Measurements from ENCODE around the gene RABEPK. TPM values are rescaled to one million over a fixed set of nuclear protein-coding genes. Genes with fewer than 3 reads are reported as not detected.
"Not testable (repeated sequence)": the region's sequence is repeated elsewhere in the genome, so short reads cannot be mapped to it uniquely, and the experiment has no call there.

Gene RABEPK
- total RNA-seq: 10 to 100 TPM; 17.4 to 42.1 TPM

GRCh38 chr9:125200216-125201047 lies at the start of gene RABEPK:
RABEPK (plus strand) TSS chr9:125200542; CDS start chr9:125203014, 2,472 bp downstream.
- peak within 1 kb of the TSS; percentile 91 for H3K27ac Mint-ChIP-seq
- H3K36me3 Mint-ChIP-seq (ENCODE audit: low read depth): peaks cover 29% of the 10 kb centered on the region
- H3K9me3 Mint-ChIP-seq: no peaks in the 10 kb centered on the region
- peak within 1 kb of the TSS; percentile 87 for H3K4me3 Mint-ChIP-seq
- peaks cover 15% of the 10 kb centered on the region for H3K4me1 Mint-ChIP-seq
- ATAC-seq (replicated peaks): peak; percentile 99
- H3K27me3 Mint-ChIP-seq: no peaks in the 10 kb centered on the region

GRCh38 chr9:125151730-125152129 lies 48.6 kb upstream of the RABEPK start:
- no peak overlapping the region for H3K27ac Mint-ChIP-seq
- ATAC-seq (replicated peaks): no peak
- H3K36me3 Mint-ChIP-seq (ENCODE audit: low read depth): peaks cover 66% of the 10 kb centered on the region
- no peaks in the 10 kb centered on the region for H3K4me1 Mint-ChIP-seq
- no peaks in the 10 kb centered on the region for H3K27me3 Mint-ChIP-seq
- no peaks in the 10 kb centered on the region for H3K9me3 Mint-ChIP-seq
- no peak overlapping the region for H3K4me3 Mint-ChIP-seq

DNA sequence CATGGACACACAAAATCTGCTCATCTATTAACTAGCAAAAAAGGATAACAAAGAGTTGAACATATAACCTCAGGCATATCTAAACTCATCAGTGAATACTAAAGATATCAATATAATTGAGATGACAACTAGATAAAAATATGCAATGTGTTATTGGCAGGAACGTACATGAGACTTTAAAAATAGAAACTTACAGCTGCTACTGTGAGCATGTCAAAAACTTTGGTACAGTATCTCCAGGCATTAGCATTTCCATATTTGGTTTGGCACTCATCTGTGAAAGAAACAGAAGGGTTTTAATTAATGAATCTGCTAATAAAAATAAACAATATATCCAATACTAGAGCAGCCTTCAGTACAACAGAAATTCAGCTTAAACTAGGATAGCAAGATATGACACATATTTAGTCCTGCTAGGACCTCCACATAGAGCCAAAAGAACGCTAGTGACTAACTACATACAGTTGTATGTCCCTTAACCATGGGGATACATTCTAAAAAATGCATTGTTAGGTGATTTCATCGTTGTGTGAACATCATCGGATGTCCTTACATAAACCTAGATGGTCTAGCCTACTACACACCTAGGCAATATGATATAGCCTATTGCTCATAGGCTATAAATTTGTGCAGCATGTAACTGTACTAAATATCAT lies 46.5 kb upstream of the RABEPK start:
- H3K4me1 Mint-ChIP-seq: no peaks in the 10 kb centered on the region
- H3K27ac Mint-ChIP-seq: no peak overlapping the region
- H3K4me3 Mint-ChIP-seq: no peak overlapping the region
- no peaks in the 10 kb centered on the region for H3K9me3 Mint-ChIP-seq
- H3K36me3 Mint-ChIP-seq (ENCODE audit: low read depth): peaks cover 78% of the 10 kb centered on the region
- ATAC-seq (replicated peaks): no peak
- no peaks in the 10 kb centered on the region for H3K27me3 Mint-ChIP-seq

- ATAC-seq (replicated peaks): no peak
- no peaks in the 10 kb centered on the region for H3K4me1 Mint-ChIP-seq
- H3K9me3 Mint-ChIP-seq: no peaks in the 10 kb centered on the region
- peaks cover 51% of the 10 kb centered on the region for H3K36me3 Mint-ChIP-seq (ENCODE audit: low read depth)
- no peaks in the 10 kb centered on the region for H3K27me3 Mint-ChIP-seq
- H3K27ac Mint-ChIP-seq: no peak overlapping the region
- H3K4me3 Mint-ChIP-seq: no peak overlapping the region
Observed at GRCh38 chr9:125156551-125156950, 43.8 kb upstream of the RABEPK start.

- no peaks in the 10 kb centered on the region for H3K4me1 Mint-ChIP-seq
- peaks cover 27% of the 10 kb centered on the region for H3K36me3 Mint-ChIP-seq (ENCODE audit: low read depth)
- no peak overlapping the region for H3K4me3 Mint-ChIP-seq
- no peaks in the 10 kb centered on the region for H3K27me3 Mint-ChIP-seq
- no peak for ATAC-seq (replicated peaks)
- H3K9me3 Mint-ChIP-seq: no peaks in the 10 kb centered on the region
- H3K27ac Mint-ChIP-seq: no peak overlapping the region
Observed at GRCh38 chr9:125160750-125161149, 39.6 kb upstream of the RABEPK start.

DNA sequence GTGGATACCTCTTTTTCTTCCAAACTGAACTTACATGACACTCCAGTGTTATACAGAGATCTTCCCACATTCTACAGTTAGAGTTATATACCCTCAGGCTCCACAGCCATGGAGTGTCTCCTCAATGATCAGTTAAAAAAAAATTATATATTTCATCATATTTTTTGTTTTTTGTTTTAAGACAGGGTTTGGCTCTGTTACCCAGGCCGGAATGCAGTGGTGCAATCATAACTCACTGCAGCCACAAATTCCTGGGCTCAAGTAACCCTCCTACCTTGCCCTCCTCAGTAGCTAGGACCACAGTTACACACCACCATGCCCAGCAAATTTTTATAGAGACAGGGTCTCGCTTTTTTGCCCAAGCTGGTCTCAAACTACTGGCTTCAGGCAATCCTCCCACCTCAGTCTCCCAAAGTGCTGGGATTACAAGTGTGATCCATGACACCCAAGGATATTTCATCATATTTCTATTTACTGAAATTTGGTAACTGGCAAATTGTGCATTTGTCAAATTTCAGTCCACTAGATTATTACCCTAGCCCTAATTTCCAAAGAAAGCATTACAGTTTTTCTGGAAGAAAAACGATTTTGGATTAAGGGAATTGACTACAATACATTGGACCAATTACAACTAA lies 38.9 kb upstream of the RABEPK start:
- no peak overlapping the region for H3K27ac Mint-ChIP-seq
- no peaks in the 10 kb centered on the region for H3K27me3 Mint-ChIP-seq
- no peak overlapping the region for H3K4me3 Mint-ChIP-seq
- H3K36me3 Mint-ChIP-seq (ENCODE audit: low read depth): peaks cover 28% of the 10 kb centered on the region
- H3K9me3 Mint-ChIP-seq: no peaks in the 10 kb centered on the region
- ATAC-seq (replicated peaks): no peak
- H3K4me1 Mint-ChIP-seq: no peaks in the 10 kb centered on the region

DNA sequence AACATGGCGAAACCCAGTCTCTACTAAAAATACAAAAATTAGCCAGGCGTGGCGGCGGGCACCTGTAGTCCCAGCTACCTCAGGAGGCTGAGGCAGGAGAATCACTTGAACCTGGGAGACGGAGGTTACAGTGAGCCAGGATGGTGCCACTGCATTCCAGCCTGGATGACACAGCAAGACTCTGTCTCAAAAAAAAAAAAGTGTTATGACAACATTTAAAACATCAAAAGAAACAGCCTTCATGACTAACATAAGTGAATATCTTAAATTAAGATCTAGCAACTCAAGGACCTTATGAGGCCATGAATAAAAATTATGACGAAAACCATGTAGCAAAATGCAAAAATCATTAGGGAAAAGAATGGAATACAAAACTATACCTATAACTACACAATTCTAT lies 37.5 kb upstream of the RABEPK start:
- not testable (repeated sequence) for H3K4me1 Mint-ChIP-seq; ATAC-seq (replicated peaks); H3K4me3 Mint-ChIP-seq; H3K27ac Mint-ChIP-seq; H3K27me3 Mint-ChIP-seq; H3K9me3 Mint-ChIP-seq
- H3K36me3 Mint-ChIP-seq (ENCODE audit: low read depth): peaks cover 25% of the 10 kb centered on the region

GRCh38 chr9:125166762-125167161 lies 33.6 kb upstream of the RABEPK start:
- no peak overlapping the region for H3K27ac Mint-ChIP-seq
- no peak for ATAC-seq (replicated peaks)
- H3K4me3 Mint-ChIP-seq: no peak overlapping the region
- peaks cover 5% of the 10 kb centered on the region for H3K4me1 Mint-ChIP-seq
- peaks cover 58% of the 10 kb centered on the region for H3K36me3 Mint-ChIP-seq (ENCODE audit: low read depth)
- H3K27me3 Mint-ChIP-seq: no peaks in the 10 kb centered on the region
- no peaks in the 10 kb centered on the region for H3K9me3 Mint-ChIP-seq

- Mint-ChIP-seq H3K9me3 (no peaks in the 10 kb centered on the region), H3K4me3 (no peak overlapping the region), H3K4me1 (peaks cover 10% of the 10 kb centered on the region), H3K27ac (no peak overlapping the region), H3K27me3 (no peaks in the 10 kb centered on the region), H3K36me3 (ENCODE audit: low read depth) (peaks cover 63% of the 10 kb centered on the region)
- ATAC-seq (replicated peaks): no peak
Observed at GRCh38 chr9:125169895-125170294, 30.4 kb upstream of the RABEPK start.

- H3K4me3 Mint-ChIP-seq: no peak overlapping the region
- H3K9me3 Mint-ChIP-seq: no peaks in the 10 kb centered on the region
- ATAC-seq (replicated peaks): no peak
- peaks cover 72% of the 10 kb centered on the region for H3K36me3 Mint-ChIP-seq (ENCODE audit: low read depth)
- peaks cover 16% of the 10 kb centered on the region for H3K4me1 Mint-ChIP-seq
- no peaks in the 10 kb centered on the region for H3K27me3 Mint-ChIP-seq
- H3K27ac Mint-ChIP-seq: no peak overlapping the region
Observed at GRCh38 chr9:125172031-125172755, 28.1 kb upstream of the RABEPK start.

DNA sequence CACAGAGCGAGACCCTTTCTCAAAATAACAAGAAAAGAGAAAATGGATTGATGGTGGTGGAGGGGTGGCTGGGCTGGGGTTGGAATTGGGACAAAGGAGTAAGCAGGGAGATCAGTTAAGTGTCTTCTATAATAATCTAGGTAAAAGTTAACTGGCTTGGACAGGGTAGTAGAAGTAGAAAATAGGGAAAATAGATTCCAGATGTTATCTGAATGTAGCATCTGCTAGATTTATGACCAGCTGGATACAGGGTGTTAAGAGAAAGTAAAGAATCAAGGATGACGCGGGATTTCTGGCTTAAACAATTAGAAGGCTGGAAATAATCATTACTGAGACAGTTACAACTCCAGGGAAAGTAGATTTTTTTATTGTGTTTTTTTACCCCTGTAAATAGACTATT lies 23.7 kb upstream of the RABEPK start:
- Mint-ChIP-seq H3K9me3 (no peaks in the 10 kb centered on the region), H3K36me3 (ENCODE audit: low read depth) (peaks cover 40% of the 10 kb centered on the region), H3K27ac (peak overlapping the region; percentile 81), H3K4me3 (no peak overlapping the region), H3K27me3 (no peaks in the 10 kb centered on the region), H3K4me1 (peaks cover 16% of the 10 kb centered on the region)
- no peak for ATAC-seq (replicated peaks)

DNA sequence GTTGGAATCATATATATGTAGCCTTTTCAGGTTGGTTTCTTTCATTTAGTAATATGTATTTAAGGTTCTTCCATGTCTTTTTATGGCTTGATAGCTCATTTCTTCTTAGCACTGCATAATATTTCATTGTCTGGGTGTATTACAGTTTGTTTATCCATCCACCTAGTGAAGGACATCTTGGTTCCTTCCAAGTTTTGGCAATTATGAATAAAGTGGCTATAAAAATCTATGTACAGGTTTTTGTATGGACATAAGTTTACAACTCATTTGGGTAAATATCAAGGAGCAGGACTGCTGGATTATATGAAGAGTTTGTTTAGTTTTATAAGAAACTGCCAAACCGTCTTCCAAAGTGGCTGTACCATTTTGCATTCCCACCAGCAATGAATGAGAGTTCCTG lies 22.5 kb upstream of the RABEPK start:
- ATAC-seq (replicated peaks): no peak
- H3K27ac Mint-ChIP-seq: no peak overlapping the region
- peaks cover 19% of the 10 kb centered on the region for H3K4me1 Mint-ChIP-seq

DNA sequence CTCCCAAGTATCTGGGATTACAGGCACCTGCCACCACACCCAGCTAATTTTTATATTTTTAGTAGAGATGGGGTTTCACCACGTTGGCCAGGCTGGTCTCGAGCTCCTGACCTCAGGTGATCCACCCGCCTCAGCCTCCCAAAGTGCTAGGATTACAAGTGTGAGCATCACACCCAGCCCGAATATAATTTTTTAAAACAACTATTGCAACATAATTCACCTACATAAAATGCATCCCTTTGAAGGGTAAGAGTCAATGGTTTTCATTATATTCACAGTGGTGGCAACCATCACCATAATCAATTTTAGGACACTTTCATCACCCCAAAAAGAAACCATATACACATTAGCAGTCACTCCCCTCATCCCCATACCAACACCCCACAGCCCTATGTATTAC lies 20.6 kb upstream of the RABEPK start:
- not testable (repeated sequence) for H3K9me3 Mint-ChIP-seq; H3K27me3 Mint-ChIP-seq; H3K4me3 Mint-ChIP-seq; H3K27ac Mint-ChIP-seq; ATAC-seq (replicated peaks)
- Mint-ChIP-seq H3K36me3 (ENCODE audit: low read depth) (peaks cover 37% of the 10 kb centered on the region), H3K4me1 (peaks cover 29% of the 10 kb centered on the region)

More for the DNA sequence above, 22.5 kb upstream of the RABEPK start:
- no peaks in the 10 kb centered on the region for H3K27me3 Mint-ChIP-seq
- H3K9me3 Mint-ChIP-seq: no peaks in the 10 kb centered on the region
- no peak overlapping the region for H3K4me3 Mint-ChIP-seq
- H3K36me3 Mint-ChIP-seq (ENCODE audit: low read depth): peaks cover 32% of the 10 kb centered on the region

DNA sequence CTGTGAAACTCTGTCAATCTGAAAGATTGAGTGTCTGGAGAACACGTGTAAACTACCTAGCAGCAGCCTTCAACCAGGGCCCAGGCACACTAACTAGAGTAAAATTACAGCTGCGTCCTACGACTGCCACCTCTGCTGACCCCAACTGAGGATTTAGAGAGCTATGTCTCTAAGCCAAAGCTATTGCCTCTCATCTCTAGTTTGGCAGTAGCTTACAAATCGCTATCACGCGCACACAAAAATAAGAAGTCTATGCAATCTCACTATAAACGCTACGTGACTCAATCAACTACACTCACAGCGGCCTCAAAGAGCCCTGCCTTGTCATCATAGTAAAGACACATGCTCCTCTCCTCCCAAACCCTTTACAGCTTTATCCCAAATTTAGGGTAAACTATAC lies 19.5 kb upstream of the RABEPK start:
- ATAC-seq (replicated peaks): no peak
- Mint-ChIP-seq H3K27me3 (no peaks in the 10 kb centered on the region), H3K9me3 (no peaks in the 10 kb centered on the region), H3K4me3 (no peak overlapping the region), H3K27ac (peak overlapping the region; percentile 42), H3K4me1 (peaks cover 26% of the 10 kb centered on the region), H3K36me3 (ENCODE audit: low read depth) (peaks cover 41% of the 10 kb centered on the region)

Data from activated T-helper 17 cell treated with anti-CD3 and anti-CD28 coated beads, Interleukin-2, amount 50 U/mL, for 72 hours (primary cell).